Transverse colon (tissue), 4 donors: ENCODE data around the gene ENAH. TPM values are rescaled to one million over a fixed set of nuclear protein-coding genes. Genes with fewer than 3 reads are reported as not detected.
"Not testable (repeated sequence)": the region's sequence is repeated elsewhere in the genome, so short reads cannot be mapped to it uniquely, and the experiment has no call there.

Experiments
- DNase-seq: peaks from one replicate; pipeline ENCODE4 v3.0.0-alpha.2; 2019
- H3K27ac ChIP-seq, 4 donors: fragments of 200-600 bp; sonication (generic); 2 replicates each; pipeline ENCODE4 v1.5.1; 2016 to 2018; ENCODE audit warnings: inconsistent platforms in 4 of 4
- H3K27me3 ChIP-seq: fragments of 200-600 bp; sonication (generic); 2 replicates; pipeline ENCODE4 v1.5.1; 2017; ENCODE audit warnings: inconsistent platforms
- H3K36me3 ChIP-seq, 4 donors: fragments of 200-600 bp; sonication (generic); 2 replicates each; pipeline ENCODE4 v1.5.1; 2017 to 2019; ENCODE audit warnings: inconsistent platforms in 4 of 4
- H3K4me1 ChIP-seq, 4 donors: fragments of 200-600 bp; sonication (generic); 2 replicates each; pipeline ENCODE4 v1.5.1; 2017 to 2020; ENCODE audit warnings: inconsistent platforms in 4 of 4
- H3K4me3 ChIP-seq, 4 donors: fragments of 200-600 bp; sonication (generic); 1 replicate in 1 of 4; 2 replicates in 3 of 4; pipeline versions ENCODE4 v1.5.1 to v1.6.1; 2017 to 2019; ENCODE audit warnings: inconsistent platforms in 4 of 4
- H3K9me3 ChIP-seq, 2 donors: fragments of 200-600 bp; sonication (generic); 2 replicates each; pipeline ENCODE4 v1.5.1; 2017 to 2019; ENCODE audit warnings: inconsistent platforms in 2 of 2
- CTCF ChIP-seq, 5 experiments: fragments of 200-600 bp in 3 of 5; fragments of 450-650 bp in 2 of 5; sonication (generic) in 3 of 5; IDR thresholded peaks; 1 replicate in 2 of 5; 2 replicates in 3 of 5; pipeline ENCODE4 v1.5.1; 2016 to 2017; ENCODE audit warnings: antibody characterized with exemption in 5 of 5, inconsistent platforms in 3 of 5, mild to moderate bottlenecking in 2 of 5, moderate library complexity in 1 of 5
- EP300 ChIP-seq: sonication (generic); formaldehyde crosslinking; IDR thresholded peaks from one replicate; pipeline ENCODE4 v1.6.1; 2017; ENCODE audit warnings: antibody characterized with exemption, low read depth
- POLR2A ChIP-seq: fragments of 450-650 bp; IDR thresholded peaks from one replicate; pipeline ENCODE4 v1.6.1; 2016; ENCODE audit warnings: antibody characterized with exemption, mild to moderate bottlenecking, moderate library complexity
- POLR2AphosphoS5 ChIP-seq, 3 donors: sonication (generic); formaldehyde crosslinking; IDR thresholded peaks; one replicate each; pipeline ENCODE4 v1.6.1; 2016; ENCODE audit warnings: antibody characterized with exemption in 3 of 3
- WGBS, 2 donors: methylation state at CpG; one replicate each; pipeline ENCODE4 v1.1.5; 2018; ENCODE audit warnings: low coverage in 1 of 2; 5-methylcytosine and 5-hydroxymethylcytosine counted together
- in situ Hi-C, 4 donors: fragments of 200-750 bp; cut with MboI; loops; one replicate each; pipeline versions ENCODE4 v1.15.0 to v1.15.1; 2017; ENCODE audit warnings: low sequenced_read_pairs in 3 of 4, low pct_ligation_motif_present in 1 of 4, low pct_unique_long_range_greater_than_20kb in 1 of 4
- intact Hi-C: fragments of 100-400 bp; cut with DNase I; formaldehyde crosslinking; loops from one replicate; pipeline ENCODE4 v1.15.1; 2023; ENCODE audit warnings: low total_unique reads
- total RNA-seq, 4 donors: library from RNA; depleted of rRNA; stranded (reverse); fragments of >200 nt; gene quantifications; one replicate each; pipeline ENCODE4 v1.1.0, GENCODE V29; 2016

ENAH gene
- 100 to 1,000 TPM in 1 of 4 donors, 10 to 100 TPM in 3; 14.7 to 140 (median 33.9) TPM for total RNA-seq

GRCh38 chr1:225652729-225653462 is at the start of gene ENAH:
Gene ENAH, minus strand, starts transcription at chr1:225653123. Its CDS starts 433 bp downstream, at chr1:225652690.
- no peaks in the 10 kb centered on the region for H3K27me3 ChIP-seq
- H3K4me1 ChIP-seq, result peaks cover 0 to 34% (median 6%) of the 10 kb centered on the region in 4 donors
- H3K36me3 ChIP-seq, result no peaks in the 10 kb centered on the region
- WGBS, 2 donors, result 0% methylated on average over 39 of the region's 90 CpGs; no CpG with 5 or more reads in 1 of the 2 donors
- peak; percentile 78 for DNase-seq
- in situ Hi-C loops, result no loop called here
- TF ChIP-seq POLR2A (no peak), CTCF (IDR thresholded peaks at IDR 0.05) (no peak), POLR2AphosphoS5 (IDR thresholded peaks at IDR 0.05) (peak; percentile 71 to 82 (median 76)), EP300 (no peak)
- H3K27ac ChIP-seq, result peak within 1 kb of the TSS; percentile 91 to 95 (median 94)
- intact Hi-C loops, result loop anchor here (5.0 to 10.0 kb wide), 2 partner anchors 124 to 168 kb away; partner anchors contain the start of gene SRP9
- H3K9me3 ChIP-seq, result no peaks in the 10 kb centered on the region
- H3K4me3 ChIP-seq, result peak within 1 kb of the TSS; percentile 63 to 97 (median 84)

- no peak overlapping the region for H3K4me3 ChIP-seq
- H3K27ac ChIP-seq, result peak overlapping the region in 3 of 4 donors; percentile 13 to 47 (median 40)
- no peak for DNase-seq
- H3K9me3 ChIP-seq, result no peaks in the 10 kb centered on the region
- intact Hi-C loops, result no loop called here
- no peak for TF ChIP-seq CTCF (IDR thresholded peaks at IDR 0.05)
- TF ChIP-seq POLR2AphosphoS5 (IDR thresholded peaks at IDR 0.05), result no peak
- no peaks in the 10 kb centered on the region for H3K27me3 ChIP-seq
- in situ Hi-C loops, result no loop called here
- 87 to 100% methylated on average over 2 to 4 of the region's 4 CpGs for WGBS, 2 donors
- no peaks in the 10 kb centered on the region for H3K36me3 ChIP-seq
- peaks cover 0 to 4% (median 2%) of the 10 kb centered on the region in 4 donors for H3K4me1 ChIP-seq
Observed at GRCh38 chr1:225700889-225701465, 48.1 kb upstream of the ENAH start.

GRCh38 chr1:225700164-225700821 is 47.4 kb upstream of the ENAH start:
- H3K9me3 ChIP-seq, result no peaks in the 10 kb centered on the region
- no peak overlapping the region for H3K4me3 ChIP-seq
- H3K4me1 ChIP-seq, result peaks cover 0 to 4% (median 2%) of the 10 kb centered on the region in 4 donors
- no peak for TF ChIP-seq EP300
- TF ChIP-seq POLR2A, result no peak
- no peak for TF ChIP-seq CTCF (IDR thresholded peaks at IDR 0.05)
- TF ChIP-seq POLR2AphosphoS5 (IDR thresholded peaks at IDR 0.05), result no peak
- no peak for DNase-seq
- H3K27me3 ChIP-seq, result no peaks in the 10 kb centered on the region
- intact Hi-C loops, result no loop called here
- in situ Hi-C loops, result no loop called here
- H3K27ac ChIP-seq, result peak overlapping the region; percentile 13 to 47 (median 38)
- no peaks in the 10 kb centered on the region for H3K36me3 ChIP-seq
- 51 to 62% methylated on average over 11 to 16 of the region's 16 CpGs for WGBS, 2 donors

- WGBS, 2 donors, result 49 to 80% methylated on average over 1 to 2 of the region's 2 CpGs
- DNase-seq, result no peak
- Histone ChIP-seq H3K36me3 (no peaks in the 10 kb centered on the region), H3K27me3 (no peaks in the 10 kb centered on the region), H3K9me3 (no peaks in the 10 kb centered on the region), H3K4me3 (no peak overlapping the region), H3K27ac (peak overlapping the region; percentile 13 to 47 (median 38)), H3K4me1 (peaks cover 0 to 12% (median 3%) of the 10 kb centered on the region in 4 donors)
- intact Hi-C loops (no loop called here), in situ Hi-C loops (no loop called here)
- TF ChIP-seq POLR2A (no peak), POLR2AphosphoS5 (IDR thresholded peaks at IDR 0.05) (no peak), CTCF (IDR thresholded peaks at IDR 0.05) (no peak), EP300 (no peak)
Observed at GRCh38 chr1:225699336-225699735, 46.4 kb upstream of the ENAH start.

- H3K27me3 ChIP-seq, H3K9me3 ChIP-seq, in situ Hi-C loops, intact Hi-C loops, DNase-seq, H3K36me3 ChIP-seq, H3K4me3 ChIP-seq, H3K27ac ChIP-seq: not testable (repeated sequence)
- 90 to 100% methylated on average over 2 to 4 of the region's 4 CpGs for WGBS, 2 donors
- peaks cover 0 to 24% (median 6%) of the 10 kb centered on the region in 4 donors for H3K4me1 ChIP-seq
Observed at GRCh38 chr1:225698194-225698593, 45.3 kb upstream of the ENAH start.
